ENCODE measurements around the gene BCL11A.

DNA sequence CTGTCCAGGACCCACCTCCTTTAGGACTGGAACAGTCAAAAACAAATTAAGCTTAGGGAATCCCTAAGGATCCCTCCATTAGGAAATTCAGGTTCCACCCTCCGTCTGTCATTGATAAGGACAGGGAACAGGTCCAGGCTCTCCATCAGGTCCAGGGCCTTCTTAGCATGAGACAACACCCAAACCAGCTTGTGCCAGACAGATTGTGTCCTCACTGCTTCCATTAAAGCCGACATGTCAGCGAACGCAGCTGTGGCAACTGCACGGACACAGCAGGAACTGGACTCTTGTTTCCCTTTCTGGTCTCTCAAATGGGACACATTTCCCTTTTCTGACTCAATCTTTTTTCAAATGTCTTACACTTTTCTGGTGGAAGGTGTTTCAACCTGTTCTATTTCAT is 81.4 kb downstream of the BCL11A start:
- no peak for TF ChIP-seq EZH2phosphoT487 (IDR thresholded peaks at IDR 0.05; ENCODE audit: insufficient read depth, low read depth)
- no peak for TF ChIP-seq EZH2 (IDR thresholded peaks at IDR 0.05; ENCODE audit: insufficient read depth, poor library complexity, severe bottlenecking)

Measured in GM23248 (cell line).